Liver (tissue), 9 donors: Measurements from ENCODE around the gene PEX5L. TPM values are rescaled to one million over a fixed set of nuclear protein-coding genes. Genes with fewer than 3 reads are reported as not detected.

Experiments used
- DNase-seq: peaks from one replicate; pipeline ENCODE4 v3.0.0-alpha.2; 2017; ENCODE audit warnings: low spot score
- H3K27ac ChIP-seq, 2 donors: one replicate each; pipeline ENCODE4 v1.7.0; 2013; ENCODE audit warnings: inconsistent platforms in 2 of 2, low read length in 2 of 2, control low read depth in 1 of 2, low read depth in 1 of 2, mild to moderate bottlenecking in 1 of 2
- H3K27me3 ChIP-seq, 4 donors: one replicate each; pipeline versions ENCODE4 v1.6.1 to v1.7.0; 2013; ENCODE audit warnings: low read length in 3 of 4, inconsistent platforms in 1 of 4, mild to moderate bottlenecking in 1 of 4, moderate library complexity in 1 of 4; ENCODE audit not compliant: control insufficient read depth in 4 of 4, insufficient read depth in 4 of 4
- H3K36me3 ChIP-seq, 4 donors: one replicate each; pipeline versions ENCODE4 v1.6.1 to v1.7.0; 2013; ENCODE audit warnings: low read length in 3 of 4, mild to moderate bottlenecking in 3 of 4, low read depth in 1 of 4, moderate library complexity in 1 of 4; ENCODE audit not compliant: control insufficient read depth in 4 of 4, insufficient read depth in 3 of 4
- H3K4me1 ChIP-seq, 4 donors: one replicate each; pipeline versions ENCODE4 v1.6.1 to v1.7.0; 2013; ENCODE audit warnings: low read length in 3 of 4, mild to moderate bottlenecking in 3 of 4, moderate library complexity in 1 of 4; ENCODE audit not compliant: control insufficient read depth in 4 of 4, insufficient read depth in 4 of 4
- H3K4me3 ChIP-seq, 3 donors: one replicate each; pipeline versions ENCODE4 v1.6.1 to v1.7.0; 2013; ENCODE audit warnings: low read length in 3 of 3, control low read depth in 1 of 3, low read depth in 1 of 3, mild to moderate bottlenecking in 1 of 3
- H3K9ac ChIP-seq, 2 donors: one replicate each; pipeline ENCODE4 v1.7.0; 2013; ENCODE audit warnings: low read length in 2 of 2, mild to moderate bottlenecking in 2 of 2, moderate library complexity in 2 of 2, control low read depth in 1 of 2, low read depth in 1 of 2
- H3K9me3 ChIP-seq, 4 donors: one replicate each; pipeline versions ENCODE4 v1.6.1 to v1.7.0; 2013; ENCODE audit warnings: low read length in 3 of 4; ENCODE audit not compliant: control insufficient read depth in 4 of 4
- EGR1 ChIP-seq, 2 donors: IDR thresholded peaks; 2 replicates each; pipeline ENCODE4 v1.6.1; 2016 to 2018; ENCODE audit warnings: antibody characterized with exemption in 2 of 2, low read depth in 2 of 2
- FOXA1 ChIP-seq: IDR thresholded peaks from 2 replicates; pipeline ENCODE4 v1.6.1; 2016; ENCODE audit warnings: antibody characterized with exemption
- FOXA2 ChIP-seq: IDR thresholded peaks from 2 replicates; pipeline ENCODE4 v1.6.1; 2016; ENCODE audit warnings: antibody characterized with exemption
- JUND ChIP-seq, 2 donors: IDR thresholded peaks; 2 replicates each; pipeline ENCODE4 v1.6.1; 2016; ENCODE audit warnings: antibody characterized with exemption in 2 of 2
- NR2F2 ChIP-seq: IDR thresholded peaks from 2 replicates; pipeline ENCODE4 v1.6.1; 2016; ENCODE audit warnings: antibody characterized with exemption
- RXRA ChIP-seq, 2 donors: IDR thresholded peaks; 2 replicates each; pipeline ENCODE4 v1.6.1; 2017 to 2018; ENCODE audit warnings: antibody characterized with exemption in 2 of 2, mild to moderate bottlenecking in 1 of 2
- YY1 ChIP-seq: IDR thresholded peaks from 2 replicates; pipeline ENCODE4 v1.6.1; 2016; ENCODE audit warnings: antibody characterized with exemption, mild to moderate bottlenecking
- WGBS: extraction: QIAGEN DNeasy Blood & Tissue Kit; methylation state at CpG from one replicate; pipeline ENCODE4 v1.1.7; 2013; 5-methylcytosine and 5-hydroxymethylcytosine counted together
- polyA plus RNA-seq, 2 donors: library from polyadenylated mRNA; stranded (reverse) in 1 of 2; unstranded in 1 of 2; fragments of 200-250 nt in 1 of 2; fragments of >200 nt in 1 of 2; fragmentation: Nextera tagmentation in 1 of 2; extraction: Ambion mirVana in 1 of 2; gene quantifications; one replicate each; pipeline versions ENCODE4 v1.2.1 to v1.2.3, GENCODE V29; 2013 to 2015
- total RNA-seq, 2 donors: library from RNA; depleted of rRNA; stranded (reverse); fragments of >200 nt; gene quantifications; one replicate each; pipeline ENCODE4 v1.2.3, GENCODE V29; 2014
- TF ChIP-seq, protein P1 (sequence below): IDR thresholded peaks from 2 replicates; pipeline ENCODE4 v1.6.1; 2016; ENCODE audit warnings: antibody characterized with exemption, mild to moderate bottlenecking
- TF ChIP-seq, protein P2 (sequence below): IDR thresholded peaks from 2 replicates; pipeline ENCODE4 v1.6.1; 2016; ENCODE audit warnings: antibody characterized with exemption
- donor health status: healthy.
- donor health status: healthy.
- donor health status: healthy.
- donor health status: healthy.
- donor health status: healthy.

PEX5L gene
- total and polyA plus RNA-seq, 4 donors: 0.03 TPM; not detected in 3

DNA sequence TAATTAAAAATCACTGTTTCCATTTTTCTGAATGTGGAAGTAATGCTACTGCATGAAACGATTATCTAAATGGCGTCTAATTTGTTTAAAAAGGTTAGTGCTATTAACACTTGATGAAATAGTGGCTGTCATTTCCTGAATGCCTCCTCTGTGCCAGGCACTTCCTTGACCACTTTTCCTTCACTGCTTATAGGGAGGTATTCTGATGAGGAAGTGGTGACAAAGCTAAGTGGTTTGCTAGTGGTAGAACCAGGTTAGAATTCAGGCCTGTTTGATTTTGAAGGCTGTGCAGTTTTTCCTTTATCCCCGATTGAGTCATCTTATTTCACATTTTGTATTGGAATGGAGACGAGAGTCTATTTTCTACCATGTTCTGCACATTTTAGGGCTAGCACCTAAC, 264.9 kb downstream of the PEX5L start:
- no peak for TF ChIP-seq YY1
- no peak for TF ChIP-seq JUND (IDR thresholded peaks at IDR 0.05)
- TF ChIP-seq, protein P1, sequence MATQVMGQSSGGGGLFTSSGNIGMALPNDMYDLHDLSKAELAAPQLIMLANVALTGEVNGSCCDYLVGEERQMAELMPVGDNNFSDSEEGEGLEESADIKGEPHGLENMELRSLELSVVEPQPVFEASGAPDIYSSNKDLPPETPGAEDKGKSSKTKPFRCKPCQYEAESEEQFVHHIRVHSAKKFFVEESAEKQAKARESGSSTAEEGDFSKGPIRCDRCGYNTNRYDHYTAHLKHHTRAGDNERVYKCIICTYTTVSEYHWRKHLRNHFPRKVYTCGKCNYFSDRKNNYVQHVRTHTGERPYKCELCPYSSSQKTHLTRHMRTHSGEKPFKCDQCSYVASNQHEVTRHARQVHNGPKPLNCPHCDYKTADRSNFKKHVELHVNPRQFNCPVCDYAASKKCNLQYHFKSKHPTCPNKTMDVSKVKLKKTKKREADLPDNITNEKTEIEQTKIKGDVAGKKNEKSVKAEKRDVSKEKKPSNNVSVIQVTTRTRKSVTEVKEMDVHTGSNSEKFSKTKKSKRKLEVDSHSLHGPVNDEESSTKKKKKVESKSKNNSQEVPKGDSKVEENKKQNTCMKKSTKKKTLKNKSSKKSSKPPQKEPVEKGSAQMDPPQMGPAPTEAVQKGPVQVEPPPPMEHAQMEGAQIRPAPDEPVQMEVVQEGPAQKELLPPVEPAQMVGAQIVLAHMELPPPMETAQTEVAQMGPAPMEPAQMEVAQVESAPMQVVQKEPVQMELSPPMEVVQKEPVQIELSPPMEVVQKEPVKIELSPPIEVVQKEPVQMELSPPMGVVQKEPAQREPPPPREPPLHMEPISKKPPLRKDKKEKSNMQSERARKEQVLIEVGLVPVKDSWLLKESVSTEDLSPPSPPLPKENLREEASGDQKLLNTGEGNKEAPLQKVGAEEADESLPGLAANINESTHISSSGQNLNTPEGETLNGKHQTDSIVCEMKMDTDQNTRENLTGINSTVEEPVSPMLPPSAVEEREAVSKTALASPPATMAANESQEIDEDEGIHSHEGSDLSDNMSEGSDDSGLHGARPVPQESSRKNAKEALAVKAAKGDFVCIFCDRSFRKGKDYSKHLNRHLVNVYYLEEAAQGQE: no peak
- no peak for TF ChIP-seq EGR1 (IDR thresholded peaks at IDR 0.05; ENCODE audit: low read depth in 2 of 2)
- TF ChIP-seq RXRA (IDR thresholded peaks at IDR 0.05): no peak
- TF ChIP-seq, protein P2, sequence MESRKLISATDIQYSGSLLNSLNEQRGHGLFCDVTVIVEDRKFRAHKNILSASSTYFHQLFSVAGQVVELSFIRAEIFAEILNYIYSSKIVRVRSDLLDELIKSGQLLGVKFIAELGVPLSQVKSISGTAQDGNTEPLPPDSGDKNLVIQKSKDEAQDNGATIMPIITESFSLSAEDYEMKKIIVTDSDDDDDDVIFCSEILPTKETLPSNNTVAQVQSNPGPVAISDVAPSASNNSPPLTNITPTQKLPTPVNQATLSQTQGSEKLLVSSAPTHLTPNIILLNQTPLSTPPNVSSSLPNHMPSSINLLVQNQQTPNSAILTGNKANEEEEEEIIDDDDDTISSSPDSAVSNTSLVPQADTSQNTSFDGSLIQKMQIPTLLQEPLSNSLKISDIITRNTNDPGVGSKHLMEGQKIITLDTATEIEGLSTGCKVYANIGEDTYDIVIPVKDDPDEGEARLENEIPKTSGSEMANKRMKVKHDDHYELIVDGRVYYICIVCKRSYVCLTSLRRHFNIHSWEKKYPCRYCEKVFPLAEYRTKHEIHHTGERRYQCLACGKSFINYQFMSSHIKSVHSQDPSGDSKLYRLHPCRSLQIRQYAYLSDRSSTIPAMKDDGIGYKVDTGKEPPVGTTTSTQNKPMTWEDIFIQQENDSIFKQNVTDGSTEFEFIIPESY: no peak
- no peak for TF ChIP-seq NR2F2
- no peak for DNase-seq
- Histone ChIP-seq H3K4me3 (no peak overlapping the region), H3K27ac (no peak overlapping the region), H3K9ac (no peak overlapping the region), H3K4me1 (no peaks in the 10 kb centered on the region), H3K9me3 (no peaks in the 10 kb centered on the region), H3K27me3 (no peaks in the 10 kb centered on the region), H3K36me3 (peaks cover 2 to 15% (median 8%) of the 10 kb centered on the region in 4 donors)
- 93% methylated on average over 4 of the region's 4 CpGs for WGBS

DNA sequence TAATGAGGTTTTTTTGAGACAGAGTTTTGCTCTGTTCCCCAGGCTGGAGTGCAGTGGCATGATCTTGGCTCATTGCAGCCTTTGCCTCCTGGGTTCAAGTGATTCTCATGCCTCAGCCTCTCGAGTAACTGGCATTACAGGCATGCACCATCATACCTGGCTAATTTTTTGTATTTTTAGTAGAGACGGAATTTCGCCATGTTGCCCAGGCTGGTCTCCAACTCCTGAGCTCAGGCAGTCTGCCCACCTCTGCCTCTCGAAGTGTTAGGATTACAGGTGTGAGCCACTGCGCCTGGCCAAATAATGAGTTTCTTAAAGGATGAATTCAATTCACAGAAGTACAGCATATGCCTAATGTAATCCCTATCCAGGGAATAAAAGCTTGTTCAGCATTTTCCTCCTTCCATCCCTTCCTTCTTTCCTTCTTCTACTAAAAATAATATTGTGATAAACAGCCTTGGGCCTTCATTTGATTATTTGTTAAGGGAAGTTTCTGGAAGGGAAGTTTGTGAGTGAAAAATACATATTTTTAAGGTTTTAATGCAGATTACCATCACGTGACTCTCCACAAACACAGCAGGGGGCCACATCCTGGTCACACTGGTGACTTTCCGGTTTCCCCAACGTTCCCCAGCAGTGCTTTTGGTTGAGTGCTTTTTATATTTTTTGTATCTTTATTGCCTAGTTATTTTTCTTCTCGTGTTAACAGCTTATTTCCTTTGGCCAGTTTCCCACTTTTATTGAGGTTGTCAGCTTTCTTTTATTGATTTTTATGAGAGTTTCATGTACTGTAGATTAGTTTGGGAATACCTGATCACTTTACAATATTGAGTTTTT, 267.1 kb downstream of the PEX5L start:
- no peak for TF ChIP-seq FOXA1
- TF ChIP-seq FOXA2: no peak
- TF ChIP-seq RXRA (IDR thresholded peaks at IDR 0.05): no peak
- TF ChIP-seq, protein P1: no peak
- H3K9me3 ChIP-seq: no peaks in the 10 kb centered on the region
- no peaks in the 10 kb centered on the region for H3K4me1 ChIP-seq
- H3K27me3 ChIP-seq: no peaks in the 10 kb centered on the region
- DNase-seq: no peak
- no peak overlapping the region for H3K27ac ChIP-seq
- WGBS: 70% methylated on average over 9 of the region's 9 CpGs
- peaks cover 2 to 29% (median 20%) of the 10 kb centered on the region in 4 donors for H3K36me3 ChIP-seq
- no peak overlapping the region for H3K4me3 ChIP-seq
- no peak overlapping the region for H3K9ac ChIP-seq
